ENCODE data around the gene NOXA1.
"Not testable (repeated sequence)": the region's sequence is repeated elsewhere in the genome, so short reads cannot be mapped to it uniquely, and the experiment has no call there.

NOXA1 gene

GRCh38 chr9:137422604-137423513 is at the start of gene NOXA1, which contains the start of gene EXD3:
NOXA1 (plus strand) TSS chr9:137423393; CDS start chr9:137423530, 137 bp downstream.
EXD3 (minus strand) TSS chr9:137423162; CDS start chr9:137395357, 27,805 bp downstream.
- DNase-seq (ENCODE audit: low read depth), result peak; percentile 83

GRCh38 chr9:137373611-137373980 is 49.6 kb upstream of the NOXA1 start:
- no peak for DNase-seq (ENCODE audit: low read depth)

- no peak for DNase-seq (ENCODE audit: low read depth)
Measured at GRCh38 chr9:137374131-137374845, 48.9 kb upstream of the NOXA1 start.

GRCh38 chr9:137375321-137376058 is 47.7 kb upstream of the NOXA1 start:
- no peak for DNase-seq (ENCODE audit: low read depth)

- no peak for DNase-seq (ENCODE audit: low read depth)
Measured at GRCh38 chr9:137376386-137376785, 46.8 kb upstream of the NOXA1 start.

- DNase-seq (ENCODE audit: low read depth), result not testable (repeated sequence)
Measured at GRCh38 chr9:137378688-137379410, 44.3 kb upstream of the NOXA1 start.

- DNase-seq (ENCODE audit: low read depth), result no peak
Measured at GRCh38 chr9:137379761-137380161, 43.4 kb upstream of the NOXA1 start.

GRCh38 chr9:137380171-137380570 is 43.0 kb upstream of the NOXA1 start:
- no peak for DNase-seq (ENCODE audit: low read depth)

GRCh38 chr9:137380606-137381005 is 42.6 kb upstream of the NOXA1 start:
- no peak for DNase-seq (ENCODE audit: low read depth)

- no peak for DNase-seq (ENCODE audit: low read depth)
Measured at GRCh38 chr9:137381501-137382443, 41.4 kb upstream of the NOXA1 start.

- no peak for DNase-seq (ENCODE audit: low read depth)
Measured at GRCh38 chr9:137382444-137383080, 40.6 kb upstream of the NOXA1 start.

GRCh38 chr9:137383081-137383783 is 40.0 kb upstream of the NOXA1 start:
- DNase-seq (ENCODE audit: low read depth), result no peak

- DNase-seq (ENCODE audit: low read depth), result no peak
Measured at GRCh38 chr9:137383784-137384756, 39.1 kb upstream of the NOXA1 start.

GRCh38 chr9:137385061-137385655 is 38.0 kb upstream of the NOXA1 start:
- DNase-seq (ENCODE audit: low read depth), result no peak

- not testable (repeated sequence) for DNase-seq (ENCODE audit: low read depth)
Measured at GRCh38 chr9:137386507-137387113, 36.6 kb upstream of the NOXA1 start.

GRCh38 chr9:137387114-137387890 is 35.9 kb upstream of the NOXA1 start:
- DNase-seq (ENCODE audit: low read depth), result no peak

Measured in amniotic epithelial cell (primary cell).